ENCODE measurements around the gene FOSB. TPM values are rescaled to one million over a fixed set of nuclear protein-coding genes. Genes with fewer than 3 reads are reported as not detected.
A peak's percentile ranks its signal among the peaks of the same experiment; 100 is the strongest.

The FOSB gene
- total RNA-seq, 1 experiment from 2014 or later, result 2.3 TPM

GRCh38 chr19:45423589-45424190 lies 44.1 kb upstream of the FOSB start, which contains the start of gene ERCC1 (continued):
- TF ChIP-seq ERG (CRISPR knock-in tag; IDR thresholded peaks at IDR 0.05), result no peak
- TF ChIP-seq SP1 (CRISPR knock-in tag; conservative IDR thresholded peaks at IDR 0.05), result peak; percentile 85
- no peak for TF ChIP-seq TEAD4 (CRISPR knock-in tag; IDR thresholded peaks at IDR 0.05)
- no peak for TF ChIP-seq FOXJ3 (CRISPR knock-in tag; IDR thresholded peaks at IDR 0.05; ENCODE audit: borderline replicate concordance)
- TF ChIP-seq USF2 (CRISPR knock-in tag; IDR thresholded peaks at IDR 0.05), result no peak
- TF ChIP-seq ZNF138 (CRISPR knock-in tag; conservative IDR thresholded peaks at IDR 0.05), result no peak
- no peak for TF ChIP-seq CBFB (CRISPR knock-in tag; IDR thresholded peaks at IDR 0.05; ENCODE audit: low read depth)
- TF ChIP-seq ATF2 (CRISPR knock-in tag; IDR thresholded peaks at IDR 0.05; ENCODE audit: borderline replicate concordance, low read depth), result no peak
- TF ChIP-seq ZNF396 (CRISPR knock-in tag; IDR thresholded peaks at IDR 0.05; ENCODE audit: borderline replicate concordance), result no peak
- no peak for TF ChIP-seq NR3C1 (CRISPR knock-in tag; conservative IDR thresholded peaks at IDR 0.05; ENCODE audit: low read depth)
- no peak for TF ChIP-seq E2F5 (CRISPR knock-in tag; IDR thresholded peaks at IDR 0.05)
- 0 out of 2 replicates have a peak, but pooled peaks have one; percentile 39 for TF ChIP-seq SMAD3 (CRISPR knock-in tag; IDR thresholded peaks at IDR 0.05; ENCODE audit: borderline replicate concordance)
- no peak for TF ChIP-seq MLX (CRISPR knock-in tag; IDR thresholded peaks at IDR 0.05)
- TF ChIP-seq EMX1 (CRISPR knock-in tag; IDR thresholded peaks at IDR 0.05), result no peak
- no peak for TF ChIP-seq NR2C2 (CRISPR knock-in tag; IDR thresholded peaks at IDR 0.05)
- no peak for TF ChIP-seq SMAD4 (CRISPR knock-in tag; IDR thresholded peaks at IDR 0.05)
- peak; percentile 85 for TF ChIP-seq NFYB (CRISPR knock-in tag; conservative IDR thresholded peaks at IDR 0.05; ENCODE audit: low read depth)
- TF ChIP-seq ETV6 (CRISPR knock-in tag; IDR thresholded peaks at IDR 0.05), result peak; percentile 50
- peak; percentile 59; the same call in 1 of the 2 replicates for TF ChIP-seq MYBL2 (CRISPR knock-in tag; IDR thresholded peaks at IDR 0.05)
- no peak for TF ChIP-seq E2F1 (CRISPR knock-in tag; IDR thresholded peaks at IDR 0.05)
- TF ChIP-seq NFE2L1 (CRISPR knock-in tag; IDR thresholded peaks at IDR 0.05), result peak; percentile 24; the same call in 1 of the 2 replicates
- TF ChIP-seq ZBTB21 (CRISPR knock-in tag; IDR thresholded peaks at IDR 0.05; ENCODE audit: borderline replicate concordance), result peak; percentile 63; the same call in 1 of the 2 replicates
- no peak for TF ChIP-seq ZNF671 (CRISPR knock-in tag; IDR thresholded peaks at IDR 0.05)
- TF ChIP-seq E2F4 (CRISPR knock-in tag; IDR thresholded peaks at IDR 0.05; ENCODE audit: borderline replicate concordance, low read depth), result no peak
